Nephron progenitor cell (in vitro differentiated cells): ENCODE measurements around the gene RPS6KL1.

Source experiments
- DNase-seq: peaks from one replicate; pipeline ENCODE4 v3.0.0; 2021
- H3K27ac Mint-ChIP-seq: 2 replicates; pipeline ENCODE4 v1.8.0; 2021; ENCODE audit warnings: mild to moderate bottlenecking, moderate library complexity, mixed read lengths
- H3K27me3 Mint-ChIP-seq: 2 replicates; pipeline ENCODE4 v1.8.0; 2021; ENCODE audit warnings: mild to moderate bottlenecking, low read depth, mixed read lengths; ENCODE audit not compliant: poor library complexity
- H3K36me3 Mint-ChIP-seq: 2 replicates; pipeline ENCODE4 v1.8.0; 2021; ENCODE audit warnings: low read depth, mixed read lengths
- H3K4me1 Mint-ChIP-seq: 2 replicates; pipeline ENCODE4 v1.8.0; 2021; ENCODE audit warnings: mixed read lengths
- H3K4me3 Mint-ChIP-seq: 2 replicates; pipeline ENCODE4 v1.8.0; 2021; ENCODE audit warnings: mild to moderate bottlenecking, moderate library complexity, mixed read lengths
- H3K9me3 Mint-ChIP-seq: 2 replicates; pipeline ENCODE4 v1.8.0; 2021; ENCODE audit warnings: mild to moderate bottlenecking, moderate library complexity, mixed read lengths
- CTCF ChIP-seq: fragments of 200-600 bp; sonication (generic); IDR thresholded peaks from 2 replicates; pipeline ENCODE4 v1.5.0; 2021; ENCODE audit warnings: antibody characterized with exemption

The RPS6KL1 gene

GRCh38 chr14:74879427-74880182 is 43.5 kb downstream of the RPS6KL1 start:
- Mint-ChIP-seq H3K4me1 (peaks cover 49% of the 10 kb centered on the region), H3K4me3 (peak overlapping the region; percentile 62), H3K9me3 (no peaks in the 10 kb centered on the region), H3K36me3 (no peaks in the 10 kb centered on the region), H3K27me3 (peaks cover 12% of the 10 kb centered on the region), H3K27ac (no peak overlapping the region)
- no peak for TF ChIP-seq CTCF
- DNase-seq: no peak

GRCh38 chr14:74875941-74876913 is 46.8 kb downstream of the RPS6KL1 start, which contains the start of gene PROX2:
Gene PROX2 (minus strand): TSS chr14:74876145. CDS start chr14:74863834, 12,311 bp downstream.
- Mint-ChIP-seq H3K9me3 (no peaks in the 10 kb centered on the region), H3K27me3 (peaks cover 23% of the 10 kb centered on the region), H3K36me3 (no peaks in the 10 kb centered on the region), H3K4me1 (peaks cover 21% of the 10 kb centered on the region), H3K4me3 (no peak within 1 kb of the TSS), H3K27ac (no peak within 1 kb of the TSS)
- DNase-seq: no peak
- TF ChIP-seq CTCF: no peak

GRCh38 chr14:74875204-74875603 is 47.9 kb downstream of the RPS6KL1 start:
- Mint-ChIP-seq H3K4me1 (peaks cover 11% of the 10 kb centered on the region), H3K9me3 (no peaks in the 10 kb centered on the region), H3K4me3 (no peak overlapping the region), H3K27ac (no peak overlapping the region), H3K36me3 (no peaks in the 10 kb centered on the region), H3K27me3 (peaks cover 25% of the 10 kb centered on the region)
- DNase-seq: no peak
- no peak for TF ChIP-seq CTCF

GRCh38 chr14:74871819-74872218 is 51.2 kb downstream of the RPS6KL1 start:
- TF ChIP-seq CTCF: no peak

DNA sequence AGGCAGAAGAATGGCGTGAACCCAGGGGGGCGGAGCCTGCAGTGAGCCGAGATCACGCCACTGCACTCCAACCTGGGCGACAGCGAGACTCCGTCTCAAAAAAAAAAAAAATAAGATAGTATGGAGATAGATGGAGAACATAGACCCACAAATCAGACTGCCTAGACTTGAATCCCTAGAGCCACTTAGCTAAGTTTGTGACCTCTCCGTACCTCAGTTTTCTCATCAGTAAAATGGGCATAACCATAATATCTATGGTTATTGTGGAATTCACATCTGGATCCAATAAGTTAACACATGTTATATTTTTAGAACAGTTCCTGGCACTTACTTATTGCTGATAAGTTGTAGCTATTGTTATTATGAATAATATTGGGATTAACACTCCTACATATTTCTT is 54.3 kb downstream of the RPS6KL1 start:
- Mint-ChIP-seq H3K9me3 (no peaks in the 10 kb centered on the region), H3K27me3 (peaks cover 26% of the 10 kb centered on the region), H3K36me3 (no peaks in the 10 kb centered on the region), H3K4me3 (no peak overlapping the region), H3K27ac (no peak overlapping the region), H3K4me1 (no peaks in the 10 kb centered on the region)
- no peak for TF ChIP-seq CTCF
- DNase-seq: no peak

More at GRCh38 chr14:74871819-74872218, 51.2 kb downstream of the RPS6KL1 start:
- H3K4me3 Mint-ChIP-seq: no peak overlapping the region
- peaks cover 28% of the 10 kb centered on the region for H3K27me3 Mint-ChIP-seq
- peaks cover 5% of the 10 kb centered on the region for H3K4me1 Mint-ChIP-seq
- H3K9me3 Mint-ChIP-seq: no peaks in the 10 kb centered on the region
- H3K36me3 Mint-ChIP-seq: no peaks in the 10 kb centered on the region
- H3K27ac Mint-ChIP-seq: no peak overlapping the region
- no peak for DNase-seq
